Lower lobe of right lung (tissue), 2 donors: Measurements from ENCODE around the gene HOXA5. TPM values are rescaled to one million over a fixed set of nuclear protein-coding genes. Genes with fewer than 3 reads are reported as not detected.

Source experiments
- ATAC-seq, 2 donors: fragments of 200-7000 bp; cut with Tn5 transposase; one replicate each; pipeline ENCODE4 v1.9.1; 2020 to 2022; ENCODE audit warnings: mild to moderate bottlenecking in 2 of 2, moderate library complexity in 2 of 2
- DNase-seq: peaks from one replicate; pipeline ENCODE4 v3.0.0-alpha.2; 2020
- H3K27ac ChIP-seq: fragments of 200-600 bp; one replicate; pipeline ENCODE4 v1.8.0; 2022
- H3K27me3 ChIP-seq: fragments of 200-600 bp; one replicate; pipeline ENCODE4 v1.8.0; 2022; ENCODE audit warnings: low read depth
- H3K36me3 ChIP-seq: fragments of 200-600 bp; one replicate; pipeline ENCODE4 v1.8.0; 2022; ENCODE audit warnings: mild to moderate bottlenecking
- H3K4me1 ChIP-seq: fragments of 200-600 bp; one replicate; pipeline ENCODE4 v1.8.0; 2022
- H3K4me3 ChIP-seq: fragments of 200-600 bp; one replicate; pipeline ENCODE4 v1.8.0; 2022; ENCODE audit warnings: mild to moderate bottlenecking
- H3K9me3 ChIP-seq: fragments of 200-600 bp; one replicate; pipeline ENCODE4 v1.8.0; 2022
- CTCF ChIP-seq: fragments of 200-600 bp; IDR thresholded peaks from one replicate; pipeline ENCODE4 v1.8.0; 2022; ENCODE audit warnings: antibody characterized with exemption, mild to moderate bottlenecking
- intact Hi-C: fragments of 100-400 bp; cut with DNase I; formaldehyde crosslinking; loops from one replicate; pipeline ENCODE4 v1.11.0; 2022
- total RNA-seq: library from RNA; stranded (reverse); fragmentation: NEBNext Ultra II Directional; extraction: Animal tissue kit (Norgen Biotek cat#: 25700); gene quantifications from one replicate; pipeline ENCODE4 v1.2.1, GENCODE V29; 2021
- donor health status: DM: no; HTN: yes; CAD: no; lungs with severe emphysema.

HOXA5 gene
- total RNA-seq, 1 donor from 2014 or later: 16.0 TPM

GRCh38 chr7:27173956-27174873 lies 30.7 kb upstream of the HOXA5 start, which contains the start of gene HOXA10:
TSS of gene HOXA10 (minus strand) at chr7:27174320. CDS start at chr7:27174306, 14 bp downstream.
- intact Hi-C loops: no loop called here
- no peak for TF ChIP-seq CTCF
- Histone ChIP-seq H3K36me3 (no peaks in the 10 kb centered on the region), H3K4me1 (peaks cover 38% of the 10 kb centered on the region), H3K27ac (no peak within 1 kb of the TSS), H3K9me3 (no peaks in the 10 kb centered on the region), H3K27me3 (peaks cover 100% of the 10 kb centered on the region), H3K4me3 (peak within 1 kb of the TSS; percentile 56)
- peak; percentile 43 for DNase-seq
- ATAC-seq: peak in 1 of 2 donors; percentile 14

- peak; percentile 48 for DNase-seq
- intact Hi-C loops: no loop called here
- Histone ChIP-seq H3K27me3 (peaks cover 100% of the 10 kb centered on the region), H3K4me3 (peak overlapping the region; percentile 56), H3K36me3 (no peaks in the 10 kb centered on the region), H3K27ac (no peak overlapping the region), H3K4me1 (peaks cover 40% of the 10 kb centered on the region), H3K9me3 (no peaks in the 10 kb centered on the region)
- ATAC-seq: peak; percentile 71 to 73
- TF ChIP-seq CTCF: no peak
Measured at GRCh38 chr7:27173511-27173955, 30.1 kb upstream of the HOXA5 start.

- TF ChIP-seq CTCF: no peak
- intact Hi-C loops: no loop called here
- no peak overlapping the region for H3K27ac ChIP-seq
- peak; percentile 40 for DNase-seq
- H3K4me1 ChIP-seq: peaks cover 40% of the 10 kb centered on the region
- peak overlapping the region; percentile 56 for H3K4me3 ChIP-seq
- peaks cover 100% of the 10 kb centered on the region for H3K27me3 ChIP-seq
- no peaks in the 10 kb centered on the region for H3K9me3 ChIP-seq
- H3K36me3 ChIP-seq: no peaks in the 10 kb centered on the region
- ATAC-seq: peak; percentile 25 to 42
Measured at GRCh38 chr7:27172823-27173510, 29.5 kb upstream of the HOXA5 start.

GRCh38 chr7:27172315-27172774 lies 28.9 kb upstream of the HOXA5 start:
- H3K4me3 ChIP-seq: peak overlapping the region; percentile 56
- H3K27me3 ChIP-seq: peaks cover 100% of the 10 kb centered on the region
- H3K4me1 ChIP-seq: peaks cover 40% of the 10 kb centered on the region
- H3K9me3 ChIP-seq: no peaks in the 10 kb centered on the region
- no peak for TF ChIP-seq CTCF
- intact Hi-C loops: no loop called here
- ATAC-seq (no peak), DNase-seq (no peak)
- no peak overlapping the region for H3K27ac ChIP-seq
- no peaks in the 10 kb centered on the region for H3K36me3 ChIP-seq

GRCh38 chr7:27171637-27172314 lies 28.3 kb upstream of the HOXA5 start:
- no peak for TF ChIP-seq CTCF
- H3K9me3 ChIP-seq: no peaks in the 10 kb centered on the region
- DNase-seq (no peak), ATAC-seq (no peak)
- H3K4me1 ChIP-seq: peaks cover 40% of the 10 kb centered on the region
- peaks cover 100% of the 10 kb centered on the region for H3K27me3 ChIP-seq
- intact Hi-C loops: no loop called here
- H3K27ac ChIP-seq: no peak overlapping the region
- no peaks in the 10 kb centered on the region for H3K36me3 ChIP-seq
- no peak overlapping the region for H3K4me3 ChIP-seq
